ENCODE data around the gene CSPG4. TPM values are rescaled to one million over a fixed set of nuclear protein-coding genes. Genes with fewer than 3 reads are reported as not detected.
A peak's percentile ranks its signal among the peaks of the same experiment; 100 is the strongest.
"Not testable (repeated sequence)": the region's sequence is repeated elsewhere in the genome, so short reads cannot be mapped to it uniquely, and the experiment has no call there.

Gene CSPG4
- total RNA-seq, 1 experiment from 2014 or later = 2.4 TPM

DNA sequence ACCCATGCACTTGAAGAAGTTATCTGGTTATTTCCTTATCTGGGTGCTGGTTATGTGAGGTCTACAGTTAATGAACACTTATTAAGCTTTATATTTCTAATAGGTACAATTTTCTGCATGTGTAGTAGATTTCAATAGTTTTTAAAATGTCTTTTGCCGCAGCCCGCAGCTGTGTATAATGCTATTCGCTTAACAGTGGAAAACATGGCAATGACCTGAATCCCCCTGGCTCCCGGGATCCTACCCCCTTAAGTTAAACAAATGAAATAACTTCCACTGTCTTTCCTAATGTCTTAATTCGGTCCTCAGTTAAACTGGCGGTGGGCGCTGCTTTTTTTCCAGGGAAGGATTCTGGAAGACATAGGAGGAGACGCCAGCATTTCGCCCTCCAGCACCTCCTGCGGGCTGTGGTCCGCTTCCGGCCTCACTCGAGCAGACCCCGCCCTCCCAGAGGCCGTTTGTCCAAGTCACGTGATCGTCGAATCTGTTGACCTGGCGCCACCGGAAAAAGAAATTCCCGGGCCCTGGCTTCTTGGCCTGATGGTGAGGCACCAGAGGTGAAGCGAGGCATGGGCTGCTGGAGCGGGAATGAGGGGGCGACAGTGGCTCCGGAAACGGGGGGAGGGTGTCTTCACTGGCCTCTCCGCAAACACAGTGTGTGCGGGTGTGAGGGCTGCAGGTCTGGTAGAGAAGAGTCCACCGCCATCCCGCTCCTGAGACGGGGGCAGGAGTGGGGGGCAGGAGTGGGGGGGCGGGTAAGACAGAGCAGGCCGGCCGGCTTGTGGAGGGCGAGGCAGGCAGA is 45.6 kb upstream of the CSPG4 start:
- peak overlapping the region; percentile 85 for H3K4me2 ChIP-seq
- DNase-seq = peak; percentile 68 to 82
- no peaks in the 10 kb centered on the region for H3K9me2 ChIP-seq (ENCODE audit: insufficient read depth)
- BruUV-seq (replicated peaks) = TSS peak; percentile 85
- no peaks in the 10 kb centered on the region for H3K27me3 ChIP-seq (ENCODE audit: insufficient read depth, low read depth)
- H3K9me3 ChIP-seq (ENCODE audit: insufficient read depth, low read depth) = no peaks in the 10 kb centered on the region
- POLR2A ChIA-PET (ENCODE audit: unreplicated experiment) = interaction anchor here (0.6 kb wide), 1 partner anchor 307 kb away, joined by 14 read pairs; the partner anchor contains the start of gene SIN3A
- no peaks in the 10 kb centered on the region for H3K79me2 ChIP-seq (ENCODE audit: low read depth)
- H4K20me1 ChIP-seq (ENCODE audit: insufficient read depth) = no peaks in the 10 kb centered on the region
- TF ChIP-seq EZH2 (IDR thresholded peaks at IDR 0.05; ENCODE audit: low read depth) = no peak
- TF ChIP-seq CTCF (conservative IDR thresholded peaks at IDR 0.05) = no peak
- H2AFZ ChIP-seq = peak overlapping the region; percentile 98
- no peak overlapping the region for H3K27ac ChIP-seq
- CTCF ChIA-PET = no interaction called here
- H3F3A ChIP-seq (ENCODE audit: insufficient read depth, low read depth) = peaks cover 9% of the 10 kb centered on the region; the same call in 1 of the 2 replicates
- intact Hi-C loops (cut with micrococcal nuclease; ENCODE audit: unreplicated experiment) = no loop called here
- peak overlapping the region; percentile 60 for H3K4me3 ChIP-seq
- no peaks in the 10 kb centered on the region for H3K36me3 ChIP-seq (ENCODE audit: low read depth)
- peaks cover 4% of the 10 kb centered on the region; the same call in 1 of the 2 replicates for H3K4me1 ChIP-seq (replicated peaks; ENCODE audit: insufficient read depth)

DNA sequence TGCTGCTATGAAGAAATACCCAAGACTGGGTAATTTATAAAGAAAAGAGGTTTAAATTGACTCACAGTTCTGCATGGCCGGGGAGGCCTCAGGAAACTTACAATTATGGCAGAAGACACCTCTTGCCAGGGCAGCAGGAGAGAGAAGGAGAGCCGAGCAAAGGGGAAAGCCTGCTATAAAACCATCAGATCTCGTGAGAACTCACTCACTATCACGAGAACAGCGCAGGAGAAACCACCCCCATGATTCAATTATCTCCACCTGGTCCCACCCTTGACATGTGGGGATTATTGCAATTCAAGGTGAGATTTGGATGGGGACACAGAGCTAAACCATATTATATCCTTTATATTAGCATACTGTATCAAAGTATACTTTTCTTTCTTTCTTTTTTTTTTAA is 42.2 kb upstream of the CSPG4 start:
- POLR2A ChIA-PET (ENCODE audit: unreplicated experiment); H3K4me3 ChIP-seq; BruUV-seq (replicated peaks); H3K27me3 ChIP-seq (ENCODE audit: insufficient read depth, low read depth); H3K4me1 ChIP-seq (replicated peaks; ENCODE audit: insufficient read depth); H3K27ac ChIP-seq; CTCF ChIA-PET; H3K4me2 ChIP-seq; H3K9me3 ChIP-seq (ENCODE audit: insufficient read depth, low read depth); H2AFZ ChIP-seq; H3K79me2 ChIP-seq (ENCODE audit: low read depth); DNase-seq; H4K20me1 ChIP-seq (ENCODE audit: insufficient read depth); intact Hi-C loops (cut with micrococcal nuclease; ENCODE audit: unreplicated experiment); H3F3A ChIP-seq (ENCODE audit: insufficient read depth, low read depth); H3K36me3 ChIP-seq (ENCODE audit: low read depth); H3K9me2 ChIP-seq (ENCODE audit: insufficient read depth): not testable (repeated sequence)

DNA sequence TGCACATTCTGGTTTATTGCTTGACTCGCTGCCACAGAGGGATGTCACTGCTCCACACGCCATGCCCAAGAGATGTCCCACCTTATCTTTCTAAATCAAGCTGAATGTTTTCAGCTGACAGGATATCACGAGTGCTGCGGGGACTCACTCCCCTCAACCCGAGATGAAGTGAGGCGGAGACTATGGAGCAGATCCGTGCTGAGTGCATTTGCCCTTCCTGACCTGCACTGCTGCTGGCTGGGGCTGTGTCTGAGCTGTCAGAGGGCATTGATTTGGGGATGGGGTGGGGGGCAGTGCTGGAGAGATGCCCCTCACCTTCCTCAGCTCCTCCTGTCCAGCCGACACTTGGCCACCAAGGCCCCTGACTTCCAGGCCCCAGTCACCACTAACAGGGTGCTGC is 40.5 kb upstream of the CSPG4 start:
- no peaks in the 10 kb centered on the region for H3F3A ChIP-seq (ENCODE audit: insufficient read depth, low read depth)
- intact Hi-C loops (cut with micrococcal nuclease; ENCODE audit: unreplicated experiment) = no loop called here
- no peak overlapping the region for H3K4me3 ChIP-seq
- no peak for DNase-seq
- no peaks in the 10 kb centered on the region for H3K79me2 ChIP-seq (ENCODE audit: low read depth)
- ChIA-PET POLR2A (ENCODE audit: unreplicated experiment) (no interaction called here), CTCF (no interaction called here)
- H3K4me2 ChIP-seq = no peak overlapping the region
- no peaks in the 10 kb centered on the region for H3K9me3 ChIP-seq (ENCODE audit: insufficient read depth, low read depth)
- no peak overlapping the region for H3K27ac ChIP-seq
- BruUV-seq (replicated peaks) = no TSS peak
- H4K20me1 ChIP-seq (ENCODE audit: insufficient read depth) = no peaks in the 10 kb centered on the region
- H2AFZ ChIP-seq = no peak overlapping the region
- H3K36me3 ChIP-seq (ENCODE audit: low read depth) = no peaks in the 10 kb centered on the region
- no peaks in the 10 kb centered on the region for H3K9me2 ChIP-seq (ENCODE audit: insufficient read depth)
- H3K27me3 ChIP-seq (ENCODE audit: insufficient read depth, low read depth) = no peaks in the 10 kb centered on the region
- TF ChIP-seq CTCF (conservative IDR thresholded peaks at IDR 0.05) = no peak
- no peak for TF ChIP-seq EZH2 (IDR thresholded peaks at IDR 0.05; ENCODE audit: low read depth)
- H3K4me1 ChIP-seq (replicated peaks; ENCODE audit: insufficient read depth) = 0 out of 2 replicates have a peak, but pooled peaks cover 4% of the 10 kb centered on the region
